Activated CD4-positive, alpha-beta T cell treated with anti-CD3 and anti-CD28 coated beads, Interleukin-2, amount 10 ng/mL, durations not matched to agents 24 days and 14 days (primary cell): ENCODE results near the gene SERAC1. TPM values are rescaled to one million over a fixed set of nuclear protein-coding genes. Genes with fewer than 3 reads are reported as not detected.
"Not testable (repeated sequence)": the region's sequence is repeated elsewhere in the genome, so short reads cannot be mapped to it uniquely, and the experiment has no call there.

ENCODE experiments used
- DNase-seq: peaks from one replicate; pipeline ENCODE4 v3.0.0; 2022
- H3K27ac Mint-ChIP-seq: one replicate; pipeline ENCODE4 v1.8.0; 2022; ENCODE audit warnings: mild to moderate bottlenecking, mixed read lengths
- H3K27me3 Mint-ChIP-seq: one replicate; pipeline ENCODE4 v1.8.0; 2022; ENCODE audit warnings: mixed read lengths
- H3K36me3 Mint-ChIP-seq: one replicate; pipeline ENCODE4 v1.8.0; 2022; ENCODE audit warnings: low read depth, mild to moderate bottlenecking, mixed read lengths
- H3K4me1 Mint-ChIP-seq: one replicate; pipeline ENCODE4 v1.8.0; 2021; ENCODE audit warnings: mixed read lengths
- H3K4me3 Mint-ChIP-seq: one replicate; pipeline ENCODE4 v1.8.0; 2022; ENCODE audit warnings: mild to moderate bottlenecking, moderate library complexity, mixed read lengths
- H3K9me3 Mint-ChIP-seq: one replicate; pipeline ENCODE4 v1.8.0; 2021; ENCODE audit warnings: mixed read lengths
- intact Hi-C: fragments of 100-400 bp; cut with micrococcal nuclease; formaldehyde crosslinking; loops from one replicate; pipeline ENCODE4 v1.15.1; 2023
- total RNA-seq: library from RNA; stranded (reverse); gene quantifications from 2 replicates; pipeline ENCODE4 v1.2.3, GENCODE V29; 2022

Gene SERAC1
- total RNA-seq, 1 donor from 2014 or later = 5.4 TPM

DNA sequence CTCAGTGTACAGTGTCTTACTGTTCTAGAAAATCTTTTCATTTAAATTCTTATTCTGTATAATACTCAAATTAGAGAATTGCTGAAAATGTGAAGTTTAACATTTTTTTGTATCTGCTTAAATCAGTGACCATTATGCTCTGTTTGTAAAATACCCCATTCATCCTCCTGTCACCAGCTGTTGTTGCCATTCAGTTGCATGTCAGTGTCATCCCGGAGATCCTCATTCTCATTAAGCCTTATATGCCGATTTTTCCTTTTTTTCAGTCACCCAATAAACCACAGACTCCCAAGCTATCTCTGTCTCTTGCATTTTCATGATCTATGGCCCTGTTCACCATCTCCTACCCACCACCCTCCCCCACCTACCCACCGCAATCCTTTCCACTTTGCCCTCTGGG lies 20.5 kb upstream of the SERAC1 start:
- Mint-ChIP-seq H3K27ac (no peak overlapping the region), H3K4me1 (peaks cover 20% of the 10 kb centered on the region), H3K9me3 (no peaks in the 10 kb centered on the region), H3K36me3 (peaks cover 44% of the 10 kb centered on the region), H3K4me3 (no peak overlapping the region), H3K27me3 (no peaks in the 10 kb centered on the region)
- intact Hi-C loops = no loop called here
- DNase-seq = no peak

DNA sequence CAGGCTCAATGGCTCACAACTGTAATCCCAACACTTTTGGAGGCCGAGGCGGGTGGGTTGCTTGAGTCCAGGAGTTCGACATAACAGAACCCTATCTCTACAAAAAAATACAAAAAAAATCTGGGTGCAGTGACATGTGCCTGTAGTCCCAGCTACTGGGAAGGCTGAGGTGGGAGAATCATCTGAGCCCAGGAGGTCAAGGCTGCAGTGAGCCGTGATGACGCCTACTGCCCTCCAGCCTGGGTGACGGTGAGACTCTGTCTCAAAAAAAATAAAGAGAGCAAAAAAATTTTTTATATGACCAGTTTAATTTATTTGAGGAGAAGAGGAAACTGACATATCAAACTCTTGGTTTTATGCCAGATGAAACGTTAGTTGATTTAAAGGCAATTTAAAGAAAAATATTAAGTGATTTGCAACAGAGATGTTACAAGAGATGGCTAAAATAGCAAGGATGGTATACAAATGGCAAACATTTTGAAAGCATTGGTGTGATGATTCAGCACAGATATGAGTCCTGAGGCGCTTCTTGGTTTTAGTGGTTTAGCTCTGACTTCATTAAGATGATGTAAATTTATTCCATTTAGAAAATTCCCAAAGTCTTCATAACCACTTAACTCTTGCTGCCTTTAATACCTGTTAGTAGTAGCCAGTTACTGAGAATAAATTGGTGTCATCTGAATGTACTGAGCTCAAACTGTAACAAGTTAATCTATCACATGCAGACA lies 17.8 kb upstream of the SERAC1 start:
- peak overlapping the region; percentile 50 for H3K27ac Mint-ChIP-seq
- H3K27me3 Mint-ChIP-seq = no peaks in the 10 kb centered on the region
- H3K9me3 Mint-ChIP-seq = peaks cover 7% of the 10 kb centered on the region
- H3K4me1 Mint-ChIP-seq = peaks cover 29% of the 10 kb centered on the region
- H3K4me3 Mint-ChIP-seq = no peak overlapping the region
- intact Hi-C loops = loop anchor here (1.0 kb wide), 1 partner anchor 21 kb away; no protein-coding TSS in a partner anchor
- no peak for DNase-seq
- H3K36me3 Mint-ChIP-seq = peaks cover 52% of the 10 kb centered on the region

DNA sequence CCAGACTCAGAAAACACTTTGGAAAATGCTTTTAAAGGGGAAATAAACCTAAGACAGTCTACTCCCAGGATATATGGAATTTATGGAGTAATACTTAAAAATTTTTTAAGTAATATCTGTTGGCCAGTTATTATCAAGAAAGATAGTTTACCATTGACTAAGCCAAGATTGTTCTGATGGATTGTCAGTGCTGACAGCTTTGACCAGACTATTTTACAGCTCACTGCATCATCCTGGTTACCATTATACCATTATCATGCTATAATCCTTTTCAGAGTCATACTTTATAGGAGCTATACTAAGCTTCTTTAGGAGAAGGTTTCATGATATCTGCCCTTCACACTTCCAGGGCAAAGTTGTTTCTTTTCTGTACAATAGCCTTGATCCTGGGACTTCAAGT lies 16.5 kb upstream of the SERAC1 start:
- Mint-ChIP-seq H3K4me1 (peaks cover 29% of the 10 kb centered on the region), H3K9me3 (peaks cover 7% of the 10 kb centered on the region), H3K27ac (no peak overlapping the region), H3K36me3 (peaks cover 62% of the 10 kb centered on the region), H3K27me3 (no peaks in the 10 kb centered on the region), H3K4me3 (no peak overlapping the region)
- intact Hi-C loops = no loop called here
- DNase-seq = no peak

DNA sequence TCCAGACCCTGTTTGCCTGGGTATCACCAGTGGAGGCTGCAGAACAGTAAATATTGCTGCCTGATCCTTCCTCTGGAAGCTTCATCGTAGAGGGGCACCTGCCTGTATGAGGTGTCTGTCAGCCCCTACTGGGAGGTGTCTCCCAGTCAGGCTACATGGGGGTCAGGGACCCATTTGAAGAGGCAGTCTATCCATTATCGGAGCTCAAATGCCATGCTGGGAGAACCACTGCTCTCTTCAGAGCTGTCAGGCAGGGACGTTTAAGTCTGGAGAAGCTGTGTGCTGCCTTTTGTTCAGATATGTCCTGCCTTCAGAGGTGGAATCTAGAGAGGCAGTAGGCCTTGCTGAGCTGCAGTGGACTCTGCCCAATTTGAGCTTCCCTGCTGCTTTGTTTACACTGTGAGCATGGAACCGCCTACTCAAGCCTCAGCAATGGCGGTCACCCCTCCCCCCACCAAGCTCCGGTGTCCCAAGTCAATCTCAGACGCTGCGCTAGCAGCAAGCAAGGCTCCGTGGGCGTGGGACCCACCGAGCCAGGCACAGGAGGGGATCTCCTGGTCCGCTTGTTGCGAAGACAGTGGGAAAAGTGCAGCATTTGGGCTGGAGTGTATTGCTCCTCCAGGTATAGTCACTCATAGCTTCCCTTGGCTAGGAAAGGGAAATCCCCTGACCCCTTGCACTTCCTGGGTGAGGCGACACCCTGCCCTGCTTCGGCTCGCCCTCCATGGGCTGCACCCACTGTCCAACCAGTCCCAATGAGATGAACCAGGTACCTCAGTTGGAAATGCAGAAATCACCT lies 15.3 kb upstream of the SERAC1 start:
- intact Hi-C loops, H3K4me3 Mint-ChIP-seq, H3K27me3 Mint-ChIP-seq, DNase-seq, H3K27ac Mint-ChIP-seq: not testable (repeated sequence)
- Mint-ChIP-seq H3K4me1 (peaks cover 29% of the 10 kb centered on the region), H3K36me3 (peaks cover 75% of the 10 kb centered on the region), H3K9me3 (peaks cover 12% of the 10 kb centered on the region)

DNA sequence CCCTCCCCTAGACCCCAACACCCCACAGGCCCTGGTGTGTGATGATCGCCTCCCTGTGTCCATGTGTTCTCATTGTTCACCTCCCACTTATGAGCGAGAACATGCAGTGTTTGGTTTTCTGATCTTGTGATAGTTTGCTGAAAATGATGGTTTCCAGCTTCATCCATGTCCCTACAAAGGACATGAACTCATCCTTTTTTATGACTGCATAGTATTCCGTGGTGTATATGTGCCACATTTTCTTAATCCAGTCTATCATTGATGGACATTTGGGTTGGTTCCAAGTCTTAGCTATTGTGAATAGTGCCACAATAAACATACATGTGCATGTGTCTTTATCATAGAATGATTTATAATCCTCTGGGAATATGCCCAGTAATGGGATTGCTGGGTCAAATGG lies 9.7 kb upstream of the SERAC1 start:
- Mint-ChIP-seq H3K36me3 (peaks cover 51% of the 10 kb centered on the region), H3K9me3 (peaks cover 12% of the 10 kb centered on the region)
- H3K27me3 Mint-ChIP-seq, H3K4me1 Mint-ChIP-seq, DNase-seq, H3K4me3 Mint-ChIP-seq, H3K27ac Mint-ChIP-seq, intact Hi-C loops: not testable (repeated sequence)

GRCh38 chr6:158175111-158175510 lies 7.0 kb upstream of the SERAC1 start:
- Mint-ChIP-seq H3K36me3 (peaks cover 36% of the 10 kb centered on the region), H3K9me3 (peaks cover 5% of the 10 kb centered on the region), H3K27me3 (no peaks in the 10 kb centered on the region), H3K27ac (no peak overlapping the region), H3K4me3 (no peak overlapping the region), H3K4me1 (peaks cover 2% of the 10 kb centered on the region)
- intact Hi-C loops = no loop called here
- DNase-seq = no peak

DNA sequence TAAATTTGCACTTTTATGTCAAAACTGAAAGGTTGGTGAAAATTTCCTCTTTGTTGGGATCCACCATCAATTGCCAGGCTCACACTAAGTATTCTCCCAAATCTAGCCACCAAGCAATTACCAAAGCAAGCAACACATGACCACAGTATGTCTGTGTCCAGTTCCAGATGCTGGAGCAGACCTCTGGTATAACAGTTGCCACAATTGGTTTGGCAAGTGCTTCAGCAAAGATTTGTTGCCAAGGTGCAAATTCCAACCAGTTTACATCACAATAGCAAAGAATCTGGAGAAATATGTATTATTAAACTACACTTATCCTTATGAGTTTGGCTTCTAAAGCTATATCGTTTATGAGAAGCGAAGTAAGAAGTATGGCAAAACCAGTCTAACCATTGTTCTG lies 6.5 kb upstream of the SERAC1 start:
- peaks cover 30% of the 10 kb centered on the region for H3K36me3 Mint-ChIP-seq
- no peak for DNase-seq
- no peak overlapping the region for H3K4me3 Mint-ChIP-seq
- intact Hi-C loops = no loop called here
- H3K9me3 Mint-ChIP-seq = peaks cover 5% of the 10 kb centered on the region
- H3K27me3 Mint-ChIP-seq = no peaks in the 10 kb centered on the region
- H3K27ac Mint-ChIP-seq = no peak overlapping the region
- peaks cover 2% of the 10 kb centered on the region for H3K4me1 Mint-ChIP-seq

GRCh38 chr6:158174024-158174423 lies 6.0 kb upstream of the SERAC1 start:
- H3K9me3 Mint-ChIP-seq = peaks cover 5% of the 10 kb centered on the region
- peaks cover 2% of the 10 kb centered on the region for H3K4me1 Mint-ChIP-seq
- H3K27ac Mint-ChIP-seq = no peak overlapping the region
- DNase-seq = no peak
- H3K4me3 Mint-ChIP-seq = no peak overlapping the region
- peaks cover 25% of the 10 kb centered on the region for H3K36me3 Mint-ChIP-seq
- no peaks in the 10 kb centered on the region for H3K27me3 Mint-ChIP-seq
- intact Hi-C loops = no loop called here

DNA sequence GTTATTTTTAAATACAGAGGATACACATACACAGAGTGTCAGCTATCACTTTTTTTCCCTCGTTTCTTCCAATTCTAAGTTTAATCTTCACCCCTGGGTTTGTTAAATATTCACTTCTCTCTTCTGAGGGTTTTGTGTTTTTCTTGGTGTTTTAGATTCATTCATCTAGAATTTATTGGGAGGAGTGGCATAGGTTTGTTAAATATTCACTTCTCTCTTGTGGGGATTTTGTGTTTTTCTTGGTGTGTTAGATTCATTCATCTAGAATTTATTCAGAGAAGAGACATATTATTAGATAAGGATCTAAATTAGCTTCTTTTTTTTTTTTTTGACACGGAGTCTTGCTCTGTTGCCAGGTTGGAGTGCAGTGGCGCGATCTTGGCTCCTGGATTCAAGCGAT lies 3.9 kb upstream of the SERAC1 start:
- no peak for DNase-seq
- Mint-ChIP-seq H3K4me1 (peaks cover 9% of the 10 kb centered on the region), H3K27me3 (no peaks in the 10 kb centered on the region), H3K36me3 (peaks cover 16% of the 10 kb centered on the region), H3K9me3 (no peaks in the 10 kb centered on the region), H3K4me3 (no peak overlapping the region), H3K27ac (no peak overlapping the region)
- intact Hi-C loops = no loop called here

DNA sequence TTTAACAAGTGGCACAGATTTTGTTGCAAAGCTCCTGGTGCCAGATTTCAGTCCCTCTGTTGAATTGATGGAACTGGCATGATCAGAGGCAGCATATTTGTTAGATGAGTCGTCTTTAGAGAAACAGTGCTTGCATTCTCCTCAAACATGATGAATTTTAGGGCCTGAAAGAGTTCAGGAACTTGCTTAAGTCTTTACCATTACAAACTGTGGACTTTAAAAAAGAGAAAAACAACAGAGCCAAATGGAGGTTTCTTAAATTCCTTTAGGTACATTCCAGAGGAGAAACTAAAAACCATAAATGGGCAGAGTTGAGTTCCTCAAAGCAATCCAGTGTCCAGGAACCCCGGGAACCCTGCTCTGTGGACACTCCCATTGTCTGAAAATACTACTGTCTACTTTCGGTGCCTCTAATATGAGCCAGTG lies 2.6 kb upstream of the SERAC1 start:
- Mint-ChIP-seq H3K9me3 (no peaks in the 10 kb centered on the region), H3K4me3 (no peak overlapping the region)

GRCh38 chr6:158169634-158170033 lies 1.6 kb upstream of the SERAC1 start:
- DNase-seq, H3K9me3 Mint-ChIP-seq, H3K27ac Mint-ChIP-seq: not testable (repeated sequence)

More for the DNA sequence above, 2.6 kb upstream of the SERAC1 start:
- H3K27ac Mint-ChIP-seq = no peak overlapping the region
- peaks cover 2% of the 10 kb centered on the region for H3K27me3 Mint-ChIP-seq
- DNase-seq = no peak
- peaks cover 14% of the 10 kb centered on the region for H3K4me1 Mint-ChIP-seq
- H3K36me3 Mint-ChIP-seq = peaks cover 18% of the 10 kb centered on the region
- intact Hi-C loops = no loop called here

GRCh38 chr6:158165919-158166416 lies 2.1 kb downstream of the SERAC1 start:
- Mint-ChIP-seq H3K9me3 (no peaks in the 10 kb centered on the region), H3K27me3 (peaks cover 2% of the 10 kb centered on the region), H3K4me1 (peaks cover 30% of the 10 kb centered on the region), H3K36me3 (peaks cover 7% of the 10 kb centered on the region), H3K4me3 (no peak overlapping the region), H3K27ac (no peak overlapping the region)
- intact Hi-C loops = no loop called here
- DNase-seq = no peak

More at GRCh38 chr6:158169634-158170033, 1.6 kb upstream of the SERAC1 start:
- Mint-ChIP-seq H3K4me1 (peaks cover 21% of the 10 kb centered on the region), H3K36me3 (peaks cover 20% of the 10 kb centered on the region)
- intact Hi-C loops, H3K27me3 Mint-ChIP-seq, H3K4me3 Mint-ChIP-seq: not testable (repeated sequence)

DNA sequence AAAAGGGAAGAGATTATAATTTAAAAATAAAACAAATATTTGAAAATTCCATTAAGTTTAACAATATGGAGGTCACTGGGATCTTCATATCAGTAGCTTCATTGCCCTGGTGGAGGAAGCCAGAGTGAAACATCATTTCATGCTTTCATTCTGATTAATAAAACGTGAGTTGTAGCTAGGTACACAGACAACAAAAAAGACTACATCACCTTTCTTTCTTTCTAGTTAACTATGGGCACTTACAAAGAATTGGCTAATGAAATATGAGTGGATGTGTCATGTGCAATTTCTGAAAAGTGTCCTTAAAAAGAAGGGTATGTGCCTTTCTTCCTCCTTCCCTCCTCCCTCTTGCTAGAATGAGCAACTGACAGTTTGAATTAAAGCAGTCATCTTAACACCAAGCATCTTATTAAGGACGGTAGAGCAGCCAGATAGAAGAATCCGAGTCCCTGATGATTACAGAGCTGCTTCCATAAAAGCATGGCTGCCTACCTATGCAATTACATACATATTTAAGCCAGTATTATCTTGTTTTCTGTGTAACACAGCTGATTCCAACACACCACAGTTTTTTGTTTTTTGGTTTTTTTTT lies 3.4 kb downstream of the SERAC1 start:
- peaks cover 2% of the 10 kb centered on the region for H3K27me3 Mint-ChIP-seq
- H3K4me3 Mint-ChIP-seq = no peak overlapping the region
- intact Hi-C loops = no loop called here
- H3K27ac Mint-ChIP-seq = no peak overlapping the region
- peaks cover 7% of the 10 kb centered on the region for H3K36me3 Mint-ChIP-seq
- DNase-seq = no peak
- no peaks in the 10 kb centered on the region for H3K9me3 Mint-ChIP-seq
- peaks cover 30% of the 10 kb centered on the region for H3K4me1 Mint-ChIP-seq
